Neural progenitor cell (in vitro differentiated cells): ENCODE data around the gene LDB3. TPM values are rescaled to one million over a fixed set of nuclear protein-coding genes. Genes with fewer than 3 reads are reported as not detected.

Source experiments
- DNase-seq: peaks from one replicate; pipeline ENCODE4 v3.0.0-alpha.2; 2016; ENCODE audit warnings: low spot score
- H2AFZ ChIP-seq: fragments of 200-600 bp; sonication (generic); replicated peaks from 2 replicates; pipeline ENCODE4 v1.6.1; 2016; ENCODE audit warnings: antibody characterized with exemption
- H3F3A ChIP-seq: fragments of 200-600 bp; sonication (generic); 2 replicates; pipeline ENCODE4 v1.6.1; 2016; ENCODE audit warnings: antibody characterized with exemption, low read depth
- H3K27ac ChIP-seq: fragments of 200-600 bp; sonication (generic); 2 replicates; pipeline ENCODE4 v1.5.1; 2016; ENCODE audit warnings: mild to moderate bottlenecking
- H3K27me3 ChIP-seq: fragments of 200-600 bp; sonication (generic); 2 replicates; pipeline ENCODE4 v1.6.1; 2016; ENCODE audit warnings: mild to moderate bottlenecking, moderate library complexity
- H3K36me3 ChIP-seq: fragments of 200-600 bp; sonication (generic); 2 replicates; pipeline ENCODE4 v1.5.1; 2016
- H3K4me1 ChIP-seq: fragments of 200-600 bp; sonication (generic); 2 replicates; pipeline ENCODE4 v1.6.1; 2016; ENCODE audit warnings: mixed run types
- H3K4me2 ChIP-seq: fragments of 200-600 bp; sonication (generic); 2 replicates; pipeline ENCODE4 v1.6.1; 2016
- H3K4me3 ChIP-seq: fragments of 200-600 bp; sonication (generic); 2 replicates; pipeline ENCODE4 v1.5.1; 2016
- H3K79me2 ChIP-seq: fragments of 200-600 bp; sonication (generic); 2 replicates; pipeline ENCODE4 v1.6.1; 2016; ENCODE audit warnings: low read depth
- H3K9ac ChIP-seq: fragments of 200-600 bp; sonication (generic); 2 replicates; pipeline ENCODE4 v1.6.1; 2016
- H3K9me3 ChIP-seq: fragments of 200-600 bp; sonication (generic); 2 replicates; pipeline ENCODE4 v1.5.1; 2016; ENCODE audit warnings: low read depth
- H4K20me1 ChIP-seq: fragments of 200-600 bp; sonication (generic); 2 replicates; pipeline ENCODE4 v1.6.1; 2016; ENCODE audit warnings: low read depth
- H3K27ac Mint-ChIP-seq: 3 replicates; pipeline ENCODE4 v1.8.0; 2021; ENCODE audit warnings: mixed read lengths
- H3K27me3 Mint-ChIP-seq: 2 replicates; pipeline ENCODE4 v1.8.0; 2022; ENCODE audit warnings: low read depth, mild to moderate bottlenecking, inconsistent platforms, moderate library complexity, mixed read lengths; ENCODE audit not compliant: insufficient read depth
- H3K36me3 Mint-ChIP-seq: 3 replicates; pipeline ENCODE4 v1.8.0; 2021; ENCODE audit warnings: mixed read lengths
- H3K4me1 Mint-ChIP-seq: 3 replicates; pipeline ENCODE4 v1.8.0; 2021; ENCODE audit warnings: mixed read lengths
- H3K4me3 Mint-ChIP-seq: 3 replicates; pipeline ENCODE4 v1.8.0; 2021; ENCODE audit warnings: mild to moderate bottlenecking, moderate library complexity, mixed read lengths
- H3K9me3 Mint-ChIP-seq: 3 replicates; pipeline ENCODE4 v1.8.0; 2020; ENCODE audit warnings: mixed read lengths
- CTCF ChIP-seq: fragments of 200-600 bp; sonication (generic); IDR thresholded peaks from 2 replicates; pipeline ENCODE4 v1.5.1; 2017; ENCODE audit warnings: antibody characterized with exemption, mild to moderate bottlenecking
- EZH2 ChIP-seq: fragments of 200-600 bp; sonication (generic); IDR thresholded peaks from 2 replicates; pipeline ENCODE4 v1.6.1; 2017; ENCODE audit warnings: antibody characterized with exemption, mild to moderate bottlenecking, moderate library complexity
- EZH2phosphoT487 ChIP-seq: fragments of 200-600 bp; sonication (generic); IDR thresholded peaks from 2 replicates; pipeline ENCODE4 v1.6.1; 2017; ENCODE audit warnings: antibody characterized with exemption
- total RNA-seq: library from RNA; depleted of rRNA; stranded (reverse); fragments of >200 nt; gene quantifications from 2 replicates; pipeline ENCODE4 v1.2.3, GENCODE V29; 2015; ENCODE audit warnings: low replicate concordance

The LDB3 gene
- total RNA-seq, 1 donor from 2014 or later, result not detected

- peak overlapping the region; percentile 64 for H3K27ac ChIP-seq
- peaks cover 45% of the 10 kb centered on the region for H3K36me3 Mint-ChIP-seq
- no peaks in the 10 kb centered on the region for H3K9me3 ChIP-seq
- no peaks in the 10 kb centered on the region for H3K27me3 ChIP-seq
- peaks cover 58% of the 10 kb centered on the region for H4K20me1 ChIP-seq
- no peaks in the 10 kb centered on the region for H3K36me3 ChIP-seq
- H3K4me3 Mint-ChIP-seq, result no peak overlapping the region
- H3K4me3 ChIP-seq, result no peak overlapping the region
- DNase-seq, result no peak
- H3K27ac Mint-ChIP-seq, result no peak overlapping the region
- H3K79me2 ChIP-seq, result peaks cover 100% of the 10 kb centered on the region
- peaks cover 30% of the 10 kb centered on the region for H3K4me1 ChIP-seq
- H3K9me3 Mint-ChIP-seq, result peaks cover 54% of the 10 kb centered on the region
- H2AFZ ChIP-seq, result no peak overlapping the region
- H3K27me3 Mint-ChIP-seq, result no peaks in the 10 kb centered on the region
- peaks cover 7% of the 10 kb centered on the region for H3K4me1 Mint-ChIP-seq
- TF ChIP-seq EZH2phosphoT487 (no peak), EZH2 (no peak), CTCF (no peak)
- peak overlapping the region; percentile 69 for H3K4me2 ChIP-seq
- no peak overlapping the region for H3K9ac ChIP-seq
- H3F3A ChIP-seq, result peaks cover 22% of the 10 kb centered on the region
These were observed 116.7 kb downstream of the LDB3 start for GRCh38 chr10:86785037-86785436.

Other genes starting within 250 kb of the LDB3 start
- 52.5 and 79.4 TPM in 2 replicates for gene WAPL, start 146.7 kb upstream of the LDB3 start, total RNA-seq
- gene OPN4, start 14.0 kb upstream of the LDB3 start, total RNA-seq, result not detected in 2 replicates
- 60.8 and 76.2 TPM in 2 replicates for gene BMPR1A, start 88.1 kb downstream of the LDB3 start, total RNA-seq